Astrocyte (in vitro differentiated cells and primary cell): ENCODE data around the gene C1orf52.

Experiments
- CTCF ChIP-seq: IDR thresholded peaks from 2 replicates; pipeline ENCODE4 v1.5.1; 2011; ENCODE audit warnings: low read depth, mild to moderate bottlenecking, inconsistent platforms, low read length, moderate library complexity; ENCODE audit not compliant: insufficient read depth
- EZH2 ChIP-seq: IDR thresholded peaks from 2 replicates; pipeline ENCODE4 v1.6.1; 2012; ENCODE audit warnings: mild to moderate bottlenecking, low read length, inconsistent platforms; ENCODE audit not compliant: insufficient read depth

- TF ChIP-seq CTCF (no peak), EZH2 (no peak)
Measured at GRCh38 chr1:85289848-85290335, 30.4 kb upstream of the C1orf52 start.
